Aortic smooth muscle cell (primary cell): Measurements from ENCODE around the gene PANX1. TPM values are rescaled to one million over a fixed set of nuclear protein-coding genes. Genes with fewer than 3 reads are reported as not detected.

Experiments used
- total RNA-seq: library from RNA; depleted of rRNA; stranded (reverse); fragments of >200 nt; gene quantifications from 2 replicates; pipeline ENCODE4 v1.2.3, GENCODE V29; 2014

Gene PANX1
- 31.2 and 32.8 TPM in 2 replicates for total RNA-seq

GRCh38 chr11:94128746-94129511 is at the start of gene PANX1:
TSS of gene PANX1 (plus strand) at chr11:94128841. CDS start at chr11:94129313, 472 bp downstream.

Other genes with a start within 250 kb of the PANX1 start
- gene HEPHL1, start 107.5 kb upstream of the PANX1 start, total RNA-seq: not detected in 2 replicates
- gene IZUMO1R, start 175.7 kb downstream of the PANX1 start, total RNA-seq: 0.50 and 0.53 TPM in 2 replicates